GM12878 (cell line): ENCODE results near the gene TBX5. TPM values are rescaled to one million over a fixed set of nuclear protein-coding genes. Genes with fewer than 3 reads are reported as not detected.

Source experiments
- ATAC-seq: fragments of 200-7000 bp; cut with Tn5 transposase; 3 replicates; pipeline ENCODE4 v1.9.1; 2020; ENCODE audit warnings: mild to moderate bottlenecking, moderate library complexity
- BruUV-seq: library from RNA; stranded (reverse); fragments of 400-500 nt; replicated peaks from 2 replicates; lab custom pipeline; 2021; lab: Mats Ljungman, UMichigan
- CTCF ChIA-PET: fragments of 300-600 bp; sonication (Branson Sonifier 250); formaldehyde crosslinking; extraction: SDS; loops from one replicate; lab custom pipeline; 2021; ENCODE audit warnings: inconsistent platforms; lab: Yijun Ruan, JAX
- POLR2A ChIA-PET: fragments of 350-600 bp; formaldehyde crosslinking; extraction: SDS; loops from one replicate; lab custom pipeline; 2021; ENCODE audit warnings: inconsistent platforms; lab: Charles Lee
- RAD21 ChIA-PET: fragments of 300-600 bp; sonication (Branson Sonifier 250); formaldehyde crosslinking; loops from one replicate; lab custom pipeline; 2023; ENCODE audit warnings: antibody characterized with exemption; ENCODE audit not compliant: unreplicated experiment; lab: Charles Lee
- SMC1A ChIA-PET: fragments of 300-600 bp; sonication (Branson Sonifier 250); formaldehyde crosslinking; loops from one replicate; lab custom pipeline; 2023; ENCODE audit not compliant: unreplicated experiment, uncharacterized antibody; lab: Charles Lee
- DNase-seq: peaks from one replicate; pipeline ENCODE4 v3.0.0-alpha.2; 2011; ENCODE audit warnings: low read depth, low spot score
- FAIRE-seq: peaks from 3 replicates; lab custom pipeline; 2011; peaks lifted over from hg19 to GRCh38; lab: Jason Lieb, UNC
- H2AFZ ChIP-seq: 2 replicates; pipeline ENCODE4 v1.6.0; 2011; ENCODE audit warnings: low read depth, low read length, control low read depth; ENCODE audit not compliant: control insufficient read depth
- H3K27ac ChIP-seq: 2 replicates; pipeline ENCODE4 v1.5.1; 2011; ENCODE audit warnings: control low read depth; ENCODE audit not compliant: control insufficient read depth, insufficient read depth
- H3K27me3 ChIP-seq, 2 experiments: replicated peaks in 1 of 2; 2 replicates each; pipeline versions ENCODE4 v1.6.0 to v1.6.1; 2011; ENCODE audit warnings: low read length in 1 of 2; ENCODE audit not compliant: control insufficient read depth in 2 of 2, insufficient read depth in 2 of 2
- H3K36me3 ChIP-seq, 2 experiments: 2 replicates each; pipeline ENCODE4 v1.5.1; 2011; ENCODE audit warnings: low read length in 1 of 2; ENCODE audit not compliant: control insufficient read depth in 2 of 2, insufficient read depth in 2 of 2
- H3K4me1 ChIP-seq: 2 replicates; pipeline ENCODE4 v1.6.1; 2011; ENCODE audit warnings: mild to moderate bottlenecking, low read length, moderate library complexity, mixed read lengths; ENCODE audit not compliant: control insufficient read depth, insufficient read depth
- H3K4me2 ChIP-seq: 2 replicates; pipeline ENCODE4 v1.6.0; 2011; ENCODE audit warnings: control low read depth; ENCODE audit not compliant: control insufficient read depth, insufficient read depth
- H3K4me3 ChIP-seq: fragments of 200-600 bp; sonication (generic); 2 replicates; pipeline ENCODE4 v1.5.1; 2016
- H3K79me2 ChIP-seq: 2 replicates; pipeline ENCODE4 v1.6.0; 2011; ENCODE audit warnings: low read length; ENCODE audit not compliant: control insufficient read depth, insufficient read depth
- H3K9ac ChIP-seq: 2 replicates; pipeline ENCODE4 v1.8.0; 2011; ENCODE audit warnings: low read length, control low read depth, mixed read lengths; ENCODE audit not compliant: control insufficient read depth, insufficient read depth
- H3K9me3 ChIP-seq: replicated peaks from 3 replicates; pipeline ENCODE4 v1.5.1; 2011; ENCODE audit warnings: mild to moderate bottlenecking, low read length; ENCODE audit not compliant: control insufficient read depth, insufficient read depth
- H4K20me1 ChIP-seq: 2 replicates; pipeline ENCODE4 v1.6.0; 2011; ENCODE audit not compliant: control insufficient read depth, insufficient read depth
- CHD1 ChIP-seq: IDR thresholded peaks from 2 replicates; pipeline ENCODE4 v1.6.1; 2012; ENCODE audit warnings: low read depth, low read length, improper control_type of control experiment
- HDAC2 ChIP-seq: fragments of 200-600 bp; sonication (generic); IDR thresholded peaks from 2 replicates; pipeline ENCODE4 v1.6.1; 2017
- IKZF2 ChIP-seq, 2 experiments: fragments of 450-650 bp; IDR thresholded peaks; 2 replicates each; pipeline ENCODE4 v1.6.1; 2017; ENCODE audit warnings: mild to moderate bottlenecking in 2 of 2, moderate library complexity in 2 of 2
- MEF2B ChIP-seq: fragments of 450-650 bp; IDR thresholded peaks from 2 replicates; pipeline ENCODE4 v1.6.1; 2018; ENCODE audit warnings: mild to moderate bottlenecking, moderate library complexity; ENCODE audit not compliant: partially characterized antibody, poor library complexity, severe bottlenecking
- MTA3 ChIP-seq: IDR thresholded peaks from 2 replicates; pipeline ENCODE4 v1.6.1; 2012; ENCODE audit warnings: low read length, inconsistent platforms, borderline replicate concordance
- NR2F1 ChIP-seq: fragments of 450-650 bp; conservative IDR thresholded peaks from 2 replicates; pipeline ENCODE4 v1.6.1; 2017; ENCODE audit warnings: mild to moderate bottlenecking
- RAD21 ChIP-seq: IDR thresholded peaks from 2 replicates; pipeline ENCODE4 v1.6.1; 2011; ENCODE audit warnings: mild to moderate bottlenecking, low read depth, low read length, moderate library complexity; ENCODE audit not compliant: insufficient read depth
- SMAD5 ChIP-seq: IDR thresholded peaks from 2 replicates; pipeline ENCODE4 v1.6.1; 2016; ENCODE audit warnings: antibody characterized with exemption, low read depth
- SUZ12 ChIP-seq: fragments of 200-600 bp; sonication (generic); IDR thresholded peaks from one replicate; pipeline ENCODE4 v1.6.1; 2018; ENCODE audit warnings: antibody characterized with exemption, mild to moderate bottlenecking; ENCODE audit not compliant: unreplicated experiment
- TCF3 ChIP-seq: IDR thresholded peaks from 2 replicates; pipeline ENCODE4 v1.6.1; 2012; ENCODE audit warnings: low read depth, mild to moderate bottlenecking, low read length, borderline replicate concordance; ENCODE audit not compliant: insufficient read depth
- ZNF24 ChIP-seq: fragments of 450-650 bp; IDR thresholded peaks from 2 replicates; pipeline ENCODE4 v1.6.1; 2017; ENCODE audit warnings: antibody characterized with exemption, mild to moderate bottlenecking
- WGBS: methylation state at CpG from one replicate; pipeline ENCODE4 v1.1.6; 2016; ENCODE audit warnings: low lambda C conversion rate; ENCODE audit not compliant: insufficient replicate concordance, insufficient coverage; ENCODE audit errors: missing lambda C conversion rate; 5-methylcytosine and 5-hydroxymethylcytosine counted together
- in situ Hi-C: fragments of 300-500 bp; cut with MboI; formaldehyde crosslinking; loops from 9 replicates; pipeline ENCODE4 v1.14.3; 2018; ENCODE audit warnings: mixed read lengths
- intact Hi-C: fragments of 100-400 bp; cut with micrococcal nuclease; formaldehyde crosslinking; loops from one replicate; pipeline ENCODE4 v1.14.2; 2022; ENCODE audit not compliant: unreplicated experiment
- polyA plus RNA-seq, 11 experiments: library from polyadenylated mRNA; depleted of rRNA in 4 of 11; unstranded in 6 of 11; stranded (reverse) in 5 of 11; fragments of >200 nt; fragmentation: Nextera tagmentation in 4 of 11; fragmentation: Illumina TruSeq in 1 of 11; extraction: Ambion mirVana in 4 of 11; extraction: Trizol in 1 of 11; gene quantifications; 1 replicate in 1 of 11; 2 replicates in 10 of 11; pipeline versions ENCODE4 v1.2.1 to v1.2.3, GENCODE V29; 2011 to 2016; ENCODE audit warnings: inconsistent platforms in 2 of 11, missing spikeins in 2 of 11, low read depth in 1 of 11
- total RNA-seq, 4 experiments: library from RNA; depleted of rRNA in 3 of 4; stranded (reverse); fragments of >200 nt in 3 of 4; fragmentation: Illumina TruSeq in 1 of 4; extraction: Trizol in 1 of 4; gene quantifications; 2 replicates each; pipeline versions ENCODE4 v1.2.1 to v1.2.3, GENCODE V29; 2013 to 2021
- TF ChIP-seq, protein P1 (sequence below): fragments of 450-650 bp; IDR thresholded peaks from 2 replicates; pipeline ENCODE4 v1.6.1; 2014; ENCODE audit warnings: mild to moderate bottlenecking
- TF ChIP-seq, protein P2 (sequence below): IDR thresholded peaks from 2 replicates; pipeline ENCODE4 v1.6.1; 2012; ENCODE audit warnings: low read depth, low read length, improper control_type of control experiment
- TF ChIP-seq, protein P3 (sequence below): fragments of 450-650 bp; conservative IDR thresholded peaks from 2 replicates; pipeline ENCODE4 v1.6.1; 2017; ENCODE audit warnings: mild to moderate bottlenecking, moderate library complexity

The TBX5 gene
- total and polyA plus RNA-seq, 10 of the 15 experiments (the other 5 are each of a cell fraction or from before 2014, with no cell fraction given): 0.04 TPM; not detected in 9

DNA sequence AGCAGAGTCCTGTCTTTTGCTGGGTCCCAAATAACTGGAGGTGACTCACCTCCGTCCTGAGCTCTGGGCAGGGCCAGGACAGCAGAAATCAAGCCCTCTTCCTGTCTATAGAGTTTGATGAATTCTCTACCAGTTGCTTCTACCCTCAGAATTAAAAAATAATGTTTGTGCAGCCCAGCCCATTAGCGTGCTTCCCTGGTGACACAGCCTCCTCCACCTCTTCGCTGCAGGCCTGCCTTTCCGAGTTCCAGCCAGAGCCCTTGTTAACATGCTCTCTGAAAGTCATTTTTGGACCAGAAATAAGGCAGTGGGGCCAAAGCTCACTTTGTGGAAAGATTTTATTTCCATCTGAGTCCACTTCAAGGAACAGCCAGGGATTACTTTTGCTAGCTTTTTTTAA lies 94.0 kb downstream of the TBX5 start (continued):
- no peak for TF ChIP-seq MEF2B

DNA sequence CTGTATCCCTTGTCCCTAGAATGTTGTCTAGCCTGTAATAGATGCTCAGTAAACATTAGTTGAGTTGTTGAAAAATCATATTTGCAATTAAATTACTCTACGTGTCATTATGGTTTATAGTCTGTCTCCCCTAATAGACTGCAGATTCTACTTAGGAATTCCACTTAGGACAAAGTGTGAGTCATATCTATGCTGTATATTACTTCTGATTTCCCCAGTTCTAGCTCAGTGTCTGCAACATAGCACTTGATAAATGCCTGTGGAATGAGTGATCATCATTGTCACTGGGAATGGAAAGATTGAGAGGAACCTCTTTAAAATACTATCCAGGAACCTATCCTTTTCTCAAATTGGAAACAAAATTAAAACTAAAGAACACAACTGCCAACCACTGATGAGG lies 99.3 kb downstream of the TBX5 start:
- Histone ChIP-seq H3K27ac (no peak overlapping the region), H3K4me3 (no peak overlapping the region), H2AFZ (no peak overlapping the region), H3K4me1 (no peaks in the 10 kb centered on the region), H3K9ac (no peak overlapping the region), H3K9me3 (no peaks in the 10 kb centered on the region), H3K27me3 (no peaks in the 10 kb centered on the region), H3K4me2 (no peak overlapping the region), H3K36me3 (no peaks in the 10 kb centered on the region), H4K20me1 (no peaks in the 10 kb centered on the region), H3K79me2 (no peaks in the 10 kb centered on the region)
- ChIA-PET POLR2A (no interaction called here), CTCF (no interaction called here), RAD21 (no interaction called here), SMC1A (no interaction called here)
- DNase-seq: no peak
- intact Hi-C loops: no loop called here
- BruUV-seq: no TSS peak
- ATAC-seq: no peak
- 0% methylated on average over 1 of the region's 1 CpG for WGBS
- no peak for TF ChIP-seq ZNF24
- no peak for TF ChIP-seq SUZ12
- TF ChIP-seq CHD1: no peak
- no peak for TF ChIP-seq HDAC2
- no peak for TF ChIP-seq RAD21
- TF ChIP-seq TCF3: no peak
- TF ChIP-seq, protein P1, sequence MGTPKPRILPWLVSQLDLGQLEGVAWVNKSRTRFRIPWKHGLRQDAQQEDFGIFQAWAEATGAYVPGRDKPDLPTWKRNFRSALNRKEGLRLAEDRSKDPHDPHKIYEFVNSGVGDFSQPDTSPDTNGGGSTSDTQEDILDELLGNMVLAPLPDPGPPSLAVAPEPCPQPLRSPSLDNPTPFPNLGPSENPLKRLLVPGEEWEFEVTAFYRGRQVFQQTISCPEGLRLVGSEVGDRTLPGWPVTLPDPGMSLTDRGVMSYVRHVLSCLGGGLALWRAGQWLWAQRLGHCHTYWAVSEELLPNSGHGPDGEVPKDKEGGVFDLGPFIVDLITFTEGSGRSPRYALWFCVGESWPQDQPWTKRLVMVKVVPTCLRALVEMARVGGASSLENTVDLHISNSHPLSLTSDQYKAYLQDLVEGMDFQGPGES: no peak
- TF ChIP-seq, protein P2, sequence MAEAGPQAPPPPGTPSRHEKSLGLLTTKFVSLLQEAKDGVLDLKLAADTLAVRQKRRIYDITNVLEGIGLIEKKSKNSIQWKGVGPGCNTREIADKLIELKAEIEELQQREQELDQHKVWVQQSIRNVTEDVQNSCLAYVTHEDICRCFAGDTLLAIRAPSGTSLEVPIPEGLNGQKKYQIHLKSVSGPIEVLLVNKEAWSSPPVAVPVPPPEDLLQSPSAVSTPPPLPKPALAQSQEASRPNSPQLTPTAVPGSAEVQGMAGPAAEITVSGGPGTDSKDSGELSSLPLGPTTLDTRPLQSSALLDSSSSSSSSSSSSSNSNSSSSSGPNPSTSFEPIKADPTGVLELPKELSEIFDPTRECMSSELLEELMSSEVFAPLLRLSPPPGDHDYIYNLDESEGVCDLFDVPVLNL: no peak
- TF ChIP-seq IKZF2 (IDR thresholded peaks at IDR 0.05): no peak
- no peak for TF ChIP-seq SMAD5
- TF ChIP-seq NR2F1: no peak
- no peak for TF ChIP-seq MTA3
- TF ChIP-seq, protein P3, sequence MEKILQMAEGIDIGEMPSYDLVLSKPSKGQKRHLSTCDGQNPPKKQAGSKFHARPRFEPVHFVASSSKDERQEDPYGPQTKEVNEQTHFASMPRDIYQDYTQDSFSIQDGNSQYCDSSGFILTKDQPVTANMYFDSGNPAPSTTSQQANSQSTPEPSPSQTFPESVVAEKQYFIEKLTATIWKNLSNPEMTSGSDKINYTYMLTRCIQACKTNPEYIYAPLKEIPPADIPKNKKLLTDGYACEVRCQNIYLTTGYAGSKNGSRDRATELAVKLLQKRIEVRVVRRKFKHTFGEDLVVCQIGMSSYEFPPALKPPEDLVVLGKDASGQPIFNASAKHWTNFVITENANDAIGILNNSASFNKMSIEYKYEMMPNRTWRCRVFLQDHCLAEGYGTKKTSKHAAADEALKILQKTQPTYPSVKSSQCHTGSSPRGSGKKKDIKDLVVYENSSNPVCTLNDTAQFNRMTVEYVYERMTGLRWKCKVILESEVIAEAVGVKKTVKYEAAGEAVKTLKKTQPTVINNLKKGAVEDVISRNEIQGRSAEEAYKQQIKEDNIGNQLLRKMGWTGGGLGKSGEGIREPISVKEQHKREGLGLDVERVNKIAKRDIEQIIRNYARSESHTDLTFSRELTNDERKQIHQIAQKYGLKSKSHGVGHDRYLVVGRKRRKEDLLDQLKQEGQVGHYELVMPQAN: no peak
- in situ Hi-C loops: no loop called here
- FAIRE-seq: no peak
